ENCODE measurements around the gene RNF40. TPM values are rescaled to one million over a fixed set of nuclear protein-coding genes. Genes with fewer than 3 reads are reported as not detected.
A peak's percentile ranks its signal among the peaks of the same experiment; 100 is the strongest.

Gene RNF40
- total RNA-seq, 4 donors from 2014 or later, result 45.0 to 115 (median 73.0) TPM

- H3K4me1 ChIP-seq, result peaks cover 0 to 7% (median 5%) of the 10 kb centered on the region in 4 donors
- H3K27me3 ChIP-seq, result no peaks in the 10 kb centered on the region
These were observed 6.0 kb upstream of the RNF40 start for GRCh38 chr16:30755955-30756780.

GRCh38 chr16:30756781-30757100, 5.4 kb upstream of the RNF40 start:
- peaks cover 0 to 44% (median 0%) of the 10 kb centered on the region in 3 donors for H3K36me3 ChIP-seq
- DNase-seq, result no peak
- H3K9me3 ChIP-seq, result no peaks in the 10 kb centered on the region
- no peak overlapping the region for H3K27ac ChIP-seq
- TF ChIP-seq POLR2A (IDR thresholded peaks at IDR 0.05), result no peak
- no peak for TF ChIP-seq CTCF (IDR thresholded peaks at IDR 0.05)
- H3K27me3 ChIP-seq, result no peaks in the 10 kb centered on the region
- peaks cover 0 to 11% (median 7%) of the 10 kb centered on the region in 4 donors for H3K4me1 ChIP-seq
- no peak overlapping the region for H3K4me3 ChIP-seq

More at GRCh38 chr16:30755955-30756780, 6.0 kb upstream of the RNF40 start:
- no peak overlapping the region for H3K27ac ChIP-seq
- H3K36me3 ChIP-seq, result peaks cover 0 to 49% (median 0%) of the 10 kb centered on the region in 3 donors
- TF ChIP-seq CTCF (IDR thresholded peaks at IDR 0.05) (no peak), POLR2A (IDR thresholded peaks at IDR 0.05) (no peak)
- H3K4me3 ChIP-seq, result no peak overlapping the region
- H3K9me3 ChIP-seq, result no peaks in the 10 kb centered on the region
- no peak for DNase-seq

GRCh38 chr16:30757316-30757715, 4.8 kb upstream of the RNF40 start:
- Histone ChIP-seq H3K4me3 (no peak overlapping the region), H3K36me3 (peaks cover 0 to 38% (median 0%) of the 10 kb centered on the region in 3 donors), H3K9me3 (no peaks in the 10 kb centered on the region), H3K27me3 (no peaks in the 10 kb centered on the region), H3K27ac (no peak overlapping the region), H3K4me1 (peaks cover 0 to 11% (median 7%) of the 10 kb centered on the region in 4 donors)
- DNase-seq, result peak in 1 of 3 donors; percentile 31
- no peak for TF ChIP-seq POLR2A (IDR thresholded peaks at IDR 0.05)
- no peak for TF ChIP-seq CTCF (IDR thresholded peaks at IDR 0.05)

GRCh38 chr16:30758988-30759491, 3.1 kb upstream of the RNF40 start:
- Histone ChIP-seq H3K36me3 (peaks cover 0 to 27% (median 0%) of the 10 kb centered on the region in 3 donors), H3K4me3 (no peak overlapping the region), H3K27me3 (no peaks in the 10 kb centered on the region), H3K9me3 (no peaks in the 10 kb centered on the region), H3K4me1 (peaks cover 0 to 25% (median 18%) of the 10 kb centered on the region in 4 donors), H3K27ac (peak overlapping the region in 2 of 4 donors; percentile 25 to 55)
- peak in 2 of 3 donors; percentile 34 to 57 for DNase-seq
- TF ChIP-seq POLR2A (IDR thresholded peaks at IDR 0.05), result no peak
- TF ChIP-seq CTCF (IDR thresholded peaks at IDR 0.05), result no peak

- no peak for DNase-seq
- H3K4me1 ChIP-seq, result peaks cover 0 to 27% (median 18%) of the 10 kb centered on the region in 4 donors
- no peaks in the 10 kb centered on the region for H3K27me3 ChIP-seq
- H3K27ac ChIP-seq, result no peak overlapping the region
- TF ChIP-seq POLR2A (IDR thresholded peaks at IDR 0.05) (no peak), CTCF (IDR thresholded peaks at IDR 0.05) (no peak)
- H3K9me3 ChIP-seq, result no peaks in the 10 kb centered on the region
- H3K36me3 ChIP-seq, result peaks cover 0 to 33% (median 0%) of the 10 kb centered on the region in 3 donors
- H3K4me3 ChIP-seq, result no peak overlapping the region
These were observed 2.0 kb upstream of the RNF40 start for GRCh38 chr16:30760001-30760559.

All from Peyer's patch (tissue), 4 donors.